Ectodermal cell (in vitro differentiated cells): ENCODE data around the gene FAM124A.

Source experiments
- H3K27ac ChIP-seq: 2 replicates; pipeline ENCODE4 v1.7.0; 2013; ENCODE audit warnings: mild to moderate bottlenecking, low read depth, low read length; ENCODE audit not compliant: insufficient read depth, poor library complexity, severe bottlenecking
- H3K27me3 ChIP-seq: 2 replicates; pipeline ENCODE4 v1.7.0; 2013; ENCODE audit warnings: mild to moderate bottlenecking, low read length; ENCODE audit not compliant: insufficient read depth, control insufficient read depth, poor library complexity, severe bottlenecking
- H3K36me3 ChIP-seq: one replicate; pipeline ENCODE4 v1.7.0; 2013; ENCODE audit warnings: low read length; ENCODE audit not compliant: control insufficient read depth, insufficient read depth
- H3K4me1 ChIP-seq: one replicate; pipeline ENCODE4 v1.7.0; 2013; ENCODE audit warnings: low read length; ENCODE audit not compliant: control insufficient read depth, insufficient read depth
- H3K4me3 ChIP-seq: 2 replicates; pipeline ENCODE4 v1.7.0; 2013; ENCODE audit warnings: low read depth, low read length, control low read depth; ENCODE audit not compliant: insufficient read depth
- H3K9me3 ChIP-seq: 2 replicates; pipeline ENCODE4 v1.7.0; 2013; ENCODE audit warnings: mild to moderate bottlenecking, low read length, moderate library complexity; ENCODE audit not compliant: control insufficient read depth
- WGBS, 2 experiments: methylation state at CpG; one replicate each; pipeline ENCODE4 v1.1.7; 2013; ENCODE audit warnings: missing lambda C conversion rate in 2 of 2; 5-methylcytosine and 5-hydroxymethylcytosine counted together

The FAM124A gene

GRCh38 chr13:51266642-51267041 is 44.4 kb downstream of the FAM124A start:
- no peaks in the 10 kb centered on the region for H3K27me3 ChIP-seq
- 85 to 90% methylated on average over 1 of the region's 1 CpG for WGBS, 2 experiments
- H3K9me3 ChIP-seq, result no peaks in the 10 kb centered on the region
- H3K4me1 ChIP-seq, result peaks cover 23% of the 10 kb centered on the region
- H3K27ac ChIP-seq, result no peak overlapping the region
- H3K36me3 ChIP-seq, result peaks cover 6% of the 10 kb centered on the region
- H3K4me3 ChIP-seq, result no peak overlapping the region

- H3K27ac ChIP-seq, result no peak overlapping the region
- no peaks in the 10 kb centered on the region for H3K9me3 ChIP-seq
- H3K4me3 ChIP-seq, result no peak overlapping the region
- H3K27me3 ChIP-seq, result no peaks in the 10 kb centered on the region
- H3K4me1 ChIP-seq, result peaks cover 16% of the 10 kb centered on the region
- WGBS, 2 experiments, result 89% methylated on average over 6 of the region's 6 CpGs
- peaks cover 6% of the 10 kb centered on the region for H3K36me3 ChIP-seq
Observed at GRCh38 chr13:51267622-51268021, 45.4 kb downstream of the FAM124A start.

GRCh38 chr13:51269039-51269438 is 46.8 kb downstream of the FAM124A start:
- H3K27ac ChIP-seq, result no peak overlapping the region
- H3K4me1 ChIP-seq, result peaks cover 8% of the 10 kb centered on the region
- no peak overlapping the region for H3K4me3 ChIP-seq
- peaks cover 6% of the 10 kb centered on the region for H3K36me3 ChIP-seq
- no peaks in the 10 kb centered on the region for H3K9me3 ChIP-seq
- H3K27me3 ChIP-seq, result no peaks in the 10 kb centered on the region

DNA sequence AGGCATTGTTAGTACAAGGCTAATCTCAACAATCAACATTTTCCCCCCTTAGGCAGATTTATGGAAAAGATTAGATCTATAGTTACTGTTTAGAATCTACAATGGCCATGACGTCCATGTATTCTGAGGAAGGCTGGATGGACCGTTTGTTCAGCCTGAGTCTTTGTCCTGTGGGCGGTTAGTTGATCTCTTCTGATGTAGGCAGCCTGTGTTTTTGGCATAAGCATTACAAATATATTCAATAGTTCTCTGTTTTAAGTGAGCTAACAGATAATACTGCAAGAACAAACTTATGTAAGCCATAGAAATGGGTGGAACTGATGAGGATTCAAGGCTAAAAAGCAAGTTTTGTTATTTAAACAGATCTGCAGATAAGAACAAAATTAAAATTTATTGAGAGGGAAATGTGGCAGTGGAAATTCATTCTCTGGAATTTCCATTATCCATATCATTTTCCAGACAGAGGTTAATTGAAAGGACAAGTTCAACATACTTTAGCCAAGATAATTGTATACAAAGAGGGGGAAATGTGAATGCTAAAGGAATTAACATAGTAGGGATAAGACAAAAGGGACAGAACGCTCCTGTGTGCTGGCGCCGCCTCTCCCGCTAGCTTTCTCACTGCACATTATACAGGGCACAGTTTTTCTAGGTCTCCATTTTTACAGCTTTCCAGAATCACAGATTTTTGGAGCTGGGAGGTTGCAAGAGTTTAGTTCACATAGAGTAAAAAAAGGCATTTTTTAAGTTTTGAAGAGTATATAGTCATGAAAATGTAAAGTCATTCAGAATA is 48.6 kb downstream of the FAM124A start:
- 87 to 97% methylated on average over 6 to 7 of the region's 7 CpGs for WGBS, 2 experiments
- Histone ChIP-seq H3K9me3 (no peaks in the 10 kb centered on the region), H3K36me3 (no peaks in the 10 kb centered on the region), H3K4me3 (no peak overlapping the region), H3K27ac (no peak overlapping the region), H3K4me1 (peaks cover 8% of the 10 kb centered on the region), H3K27me3 (no peaks in the 10 kb centered on the region)

DNA sequence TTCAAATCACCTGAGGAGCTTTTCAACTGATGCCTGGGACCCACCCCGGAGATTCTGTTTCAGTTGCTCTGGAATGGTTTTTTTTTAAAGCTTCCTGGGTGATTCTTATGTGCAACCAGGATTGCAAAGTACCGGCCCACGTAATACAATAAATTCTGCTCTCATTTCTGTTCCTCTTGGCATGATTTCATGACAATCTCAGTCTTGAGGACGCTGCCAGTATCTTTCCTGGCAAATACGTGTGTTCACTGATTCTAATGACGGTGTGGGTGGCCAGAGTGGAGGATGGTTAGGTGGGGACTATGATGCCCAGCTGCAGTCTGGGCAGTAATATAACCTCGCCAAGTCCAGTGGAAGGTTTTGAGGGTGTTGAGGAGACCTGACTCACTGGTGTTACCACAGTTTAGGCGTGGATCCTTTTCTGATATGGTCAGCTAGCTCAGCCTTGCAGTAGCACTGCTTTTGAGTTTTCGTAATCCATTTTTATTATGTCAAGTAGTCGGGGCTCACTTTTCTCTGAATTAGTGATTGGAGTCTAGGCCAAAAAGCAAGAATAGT is 49.4 kb downstream of the FAM124A start:
- no peaks in the 10 kb centered on the region for H3K9me3 ChIP-seq
- H3K4me3 ChIP-seq, result no peak overlapping the region
- peaks cover 8% of the 10 kb centered on the region for H3K4me1 ChIP-seq
- no peaks in the 10 kb centered on the region for H3K36me3 ChIP-seq
- 96% methylated on average over 10 of the region's 10 CpGs for WGBS, 2 experiments
- no peak overlapping the region for H3K27ac ChIP-seq
- no peaks in the 10 kb centered on the region for H3K27me3 ChIP-seq

DNA sequence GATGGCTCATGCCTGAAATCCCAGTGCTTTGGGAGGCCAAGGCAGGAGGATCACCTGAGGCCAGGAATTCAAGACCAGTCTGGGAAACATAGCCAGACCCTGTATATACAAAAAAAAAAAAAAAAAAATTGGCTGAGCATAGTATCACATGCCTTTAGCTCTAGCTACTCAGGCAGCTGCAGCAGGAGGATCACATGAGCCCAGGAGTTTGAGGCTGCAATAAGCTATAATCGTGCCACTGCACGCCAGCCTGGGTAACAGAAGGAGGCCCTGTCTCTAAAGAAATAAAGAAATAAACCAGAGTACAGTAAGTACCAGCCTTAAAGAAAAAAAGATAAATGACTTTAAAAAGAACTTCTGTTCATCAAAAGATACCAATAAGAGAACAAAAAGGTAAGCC is 52.9 kb downstream of the FAM124A start:
- no peak overlapping the region for H3K27ac ChIP-seq
- H3K27me3 ChIP-seq, result no peaks in the 10 kb centered on the region
- 95 to 96% methylated on average over 2 of the region's 2 CpGs for WGBS, 2 experiments
- H3K4me3 ChIP-seq, result no peak overlapping the region
- H3K9me3 ChIP-seq, result no peaks in the 10 kb centered on the region
- no peaks in the 10 kb centered on the region for H3K4me1 ChIP-seq
- no peaks in the 10 kb centered on the region for H3K36me3 ChIP-seq

DNA sequence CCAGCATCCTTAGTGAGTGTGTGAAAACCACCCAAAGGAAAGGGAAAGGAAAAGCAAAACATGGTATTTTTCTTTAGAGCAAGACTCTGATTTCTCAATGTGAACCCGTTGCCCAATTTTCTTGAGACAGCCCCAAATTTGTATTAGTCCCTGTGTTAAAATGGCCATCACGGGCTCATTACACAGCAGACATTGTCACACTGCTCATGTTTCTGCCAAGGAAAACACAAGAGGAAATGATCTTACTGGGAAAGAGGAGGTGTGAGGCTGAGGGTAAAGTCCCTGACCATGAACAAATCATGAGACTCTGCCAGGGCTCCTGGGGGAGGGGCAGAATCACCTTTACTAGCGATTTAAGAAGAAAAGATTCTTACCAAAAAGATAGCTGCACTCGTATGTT is 54.4 kb downstream of the FAM124A start:
- Histone ChIP-seq H3K27ac (no peak overlapping the region), H3K4me1 (no peaks in the 10 kb centered on the region), H3K36me3 (peaks cover 5% of the 10 kb centered on the region), H3K4me3 (no peak overlapping the region), H3K27me3 (no peaks in the 10 kb centered on the region), H3K9me3 (no peaks in the 10 kb centered on the region)
- 73 to 87% methylated on average over 4 of the region's 4 CpGs for WGBS, 2 experiments

- 83 to 84% methylated on average over 4 of the region's 4 CpGs for WGBS, 2 experiments
- H3K36me3 ChIP-seq, result peaks cover 9% of the 10 kb centered on the region
- no peaks in the 10 kb centered on the region for H3K9me3 ChIP-seq
- H3K4me1 ChIP-seq, result no peaks in the 10 kb centered on the region
- no peak overlapping the region for H3K27ac ChIP-seq
- no peaks in the 10 kb centered on the region for H3K27me3 ChIP-seq
- H3K4me3 ChIP-seq, result no peak overlapping the region
Observed at GRCh38 chr13:51277928-51278327, 55.7 kb downstream of the FAM124A start.

DNA sequence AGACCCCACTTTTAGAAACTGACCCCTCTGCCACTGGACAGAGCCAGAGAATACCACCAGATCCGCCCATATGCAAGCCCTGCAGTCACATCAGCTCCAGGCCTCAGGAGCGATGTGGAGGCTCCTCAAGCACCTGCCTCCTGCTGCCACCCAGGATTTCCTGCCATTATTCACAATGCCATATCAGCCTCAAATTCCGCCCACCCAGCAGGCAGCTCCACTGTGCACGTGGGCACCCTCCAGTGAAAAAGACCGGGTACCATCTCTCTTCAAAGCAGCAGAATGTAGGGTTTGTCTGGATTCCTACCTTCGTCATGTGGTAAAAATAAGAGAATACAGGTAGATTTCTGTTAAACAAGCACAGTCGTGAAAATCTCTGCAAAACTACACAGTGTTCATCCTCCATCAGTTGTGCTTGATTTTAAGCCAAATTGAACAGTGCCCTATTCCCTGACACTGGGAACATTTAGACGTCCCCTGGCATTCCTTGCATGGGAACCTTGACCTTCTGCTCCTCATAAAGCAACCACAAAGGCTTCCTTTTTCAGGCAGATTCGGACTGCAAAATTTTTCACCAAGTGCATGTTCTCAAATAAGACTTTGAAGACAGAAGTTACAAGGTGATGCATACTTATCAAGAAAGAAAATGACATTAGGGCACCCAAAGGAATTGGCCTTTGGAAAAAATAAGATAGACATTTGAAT is 56.4 kb downstream of the FAM124A start:
- H3K27me3 ChIP-seq, result no peaks in the 10 kb centered on the region
- 78 to 79% methylated on average over 9 of the region's 9 CpGs for WGBS, 2 experiments

GRCh38 chr13:51280379-51280940 is 58.3 kb downstream of the FAM124A start:
- WGBS, 2 experiments, result 93 to 94% methylated on average over 13 of the region's 13 CpGs
- Histone ChIP-seq H3K27me3 (no peaks in the 10 kb centered on the region), H3K4me3 (no peak overlapping the region), H3K27ac (no peak overlapping the region), H3K36me3 (peaks cover 9% of the 10 kb centered on the region), H3K9me3 (no peaks in the 10 kb centered on the region), H3K4me1 (no peaks in the 10 kb centered on the region)

More for the DNA sequence above, 56.4 kb downstream of the FAM124A start:
- no peaks in the 10 kb centered on the region for H3K4me1 ChIP-seq
- H3K4me3 ChIP-seq, result no peak overlapping the region
- H3K9me3 ChIP-seq, result no peaks in the 10 kb centered on the region
- no peak overlapping the region for H3K27ac ChIP-seq
- H3K36me3 ChIP-seq, result peaks cover 9% of the 10 kb centered on the region
